GM21619 (cell line): ENCODE measurements around the gene PCID2.

Experiments used
- ATAC-seq: cut with Tn5 transposase; IDR thresholded peaks from one replicate; pipeline ENCODE4 v1.9.1; 2021; ENCODE audit not compliant: unreplicated experiment

The PCID2 gene

DNA sequence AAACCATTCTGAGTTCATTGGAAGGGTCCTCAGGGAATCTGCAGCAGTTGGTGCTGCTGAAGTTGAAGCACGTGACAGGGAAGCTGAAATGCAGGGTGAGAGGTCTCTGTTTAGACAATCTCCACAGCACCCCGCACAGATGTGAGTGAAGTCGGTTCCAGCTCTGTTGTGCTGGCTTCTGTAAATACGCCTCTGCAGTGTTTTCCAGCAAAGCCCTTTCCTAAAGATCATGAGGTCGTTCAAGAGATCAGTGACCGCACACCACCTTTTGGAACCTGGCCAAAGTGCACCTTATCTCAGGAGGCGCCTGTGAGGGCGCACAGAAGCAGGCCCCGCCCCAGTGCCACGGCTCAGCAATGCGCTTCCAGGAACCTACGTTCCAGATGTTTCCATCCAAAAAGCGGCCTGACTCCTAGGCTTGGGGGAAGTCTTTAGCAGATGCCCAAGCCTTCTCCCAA lies 11.7 kb upstream of the PCID2 start:
- no peak for ATAC-seq

DNA sequence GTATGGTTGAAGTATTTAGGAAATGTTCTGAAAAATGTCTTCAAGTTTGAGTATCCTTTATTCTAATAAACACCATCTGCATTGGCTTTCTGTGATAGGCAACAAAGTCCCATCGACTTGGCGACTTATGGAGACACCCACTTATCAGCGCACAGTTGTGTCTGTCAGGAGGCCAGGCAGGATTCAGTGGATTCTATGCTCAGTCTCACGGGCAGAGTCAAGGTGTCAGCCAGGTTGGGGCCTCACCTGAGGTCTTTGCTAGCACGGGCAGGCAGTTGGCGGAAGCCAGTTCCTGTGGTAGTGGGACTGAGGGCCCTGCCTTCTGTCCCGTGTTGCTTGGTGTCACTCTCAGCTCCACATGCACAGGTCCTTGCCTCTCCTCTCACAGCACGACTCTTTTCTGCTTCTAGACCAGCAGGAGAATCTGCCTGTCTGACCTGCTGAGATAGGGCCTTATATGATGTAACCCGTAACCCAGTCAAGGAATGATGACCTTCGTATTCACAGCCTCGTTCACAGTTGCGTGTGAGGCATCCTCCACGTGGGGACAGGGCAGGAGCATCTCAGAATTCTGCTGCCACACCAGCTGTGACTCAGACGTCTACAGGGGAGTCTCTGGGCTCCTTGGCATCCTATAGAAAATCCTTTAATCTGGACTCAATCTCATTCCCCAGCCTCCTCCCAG lies 10.9 kb upstream of the PCID2 start:
- no peak for ATAC-seq

DNA sequence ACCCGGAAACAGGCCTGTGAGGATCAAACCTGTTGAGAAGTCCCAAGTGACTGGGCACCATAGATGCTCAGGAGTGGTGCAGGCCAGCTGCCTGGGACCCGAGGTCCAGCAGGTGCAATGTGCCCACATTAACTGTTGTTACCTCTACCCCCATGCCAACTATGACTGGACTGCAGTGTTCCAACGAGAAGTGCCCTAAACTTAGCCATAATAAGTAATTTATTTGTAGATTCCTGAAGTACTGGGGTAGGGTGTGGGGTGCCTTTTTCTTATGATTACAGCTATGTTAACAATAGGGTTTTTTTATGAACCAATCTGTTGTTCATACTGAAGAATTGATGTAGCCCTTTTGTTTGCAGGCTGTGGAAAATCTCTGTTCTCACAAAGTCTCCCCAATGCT lies 10.1 kb upstream of the PCID2 start:
- no peak for ATAC-seq

GRCh38 chr13:113216254-113217048 lies 8.0 kb upstream of the PCID2 start:
- ATAC-seq, result no peak

- ATAC-seq, result no peak
These were observed 3.3 kb upstream of the PCID2 start for GRCh38 chr13:113211774-113212173.

DNA sequence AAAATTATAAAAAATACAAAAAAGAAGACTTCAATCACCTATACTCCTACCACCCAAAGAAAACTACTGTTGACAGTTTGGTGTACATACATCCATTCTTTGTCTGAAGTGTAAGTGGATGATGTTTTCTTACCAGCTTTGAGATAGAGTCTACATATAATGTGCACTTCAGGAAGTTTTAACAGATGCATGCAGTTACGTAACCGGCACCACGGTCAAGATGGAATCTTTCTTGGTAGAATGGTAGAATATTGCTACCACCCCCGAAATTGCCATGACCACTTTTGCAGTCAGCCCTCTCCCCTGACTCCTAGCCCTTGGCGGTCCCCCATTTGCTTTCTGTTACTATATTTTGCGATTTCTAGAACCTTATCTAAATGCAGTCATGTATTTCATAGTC lies 2.4 kb upstream of the PCID2 start:
- no peak for ATAC-seq

DNA sequence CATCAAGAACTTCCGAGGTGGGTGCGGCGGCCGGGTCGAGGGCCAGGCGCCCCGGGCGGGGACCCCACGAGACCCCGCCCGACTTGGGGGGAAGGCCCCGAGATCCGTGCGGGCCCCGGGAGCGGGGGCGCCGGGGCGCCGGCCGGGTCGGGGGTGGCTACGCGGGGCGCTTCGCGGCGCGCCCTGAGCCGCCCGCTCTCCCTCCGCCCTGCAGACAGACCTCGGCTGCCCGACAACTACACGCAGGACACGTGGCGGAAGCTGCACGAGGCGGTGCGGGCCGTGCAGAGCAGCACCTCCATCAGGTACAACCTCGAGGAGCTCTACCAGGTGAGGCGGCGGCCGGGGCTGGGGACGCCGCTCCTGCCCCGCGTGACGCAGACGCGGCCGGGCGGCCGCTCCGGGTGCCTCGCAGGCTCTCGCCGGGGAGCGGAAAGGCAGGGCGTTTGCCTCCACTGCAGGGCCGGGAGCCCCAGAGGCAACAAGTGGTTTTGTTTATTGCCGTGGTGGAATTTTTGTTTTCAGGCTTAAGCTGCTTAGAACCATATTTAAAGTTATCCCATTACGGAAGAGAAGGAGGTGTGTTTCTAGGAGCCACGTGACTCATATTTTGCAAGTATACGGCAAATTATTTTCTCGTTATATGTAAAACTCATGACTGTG lies 1.4 kb upstream of the PCID2 start:
- peak; percentile 35 for ATAC-seq

- peak; percentile 38 for ATAC-seq
These were observed 878 bp upstream of the PCID2 start, which contains the start of gene CUL4A for GRCh38 chr13:113209336-113209758. Gene CUL4A (plus strand): TSS chr13:113209613. CDS start chr13:113209628, 15 bp downstream.

DNA sequence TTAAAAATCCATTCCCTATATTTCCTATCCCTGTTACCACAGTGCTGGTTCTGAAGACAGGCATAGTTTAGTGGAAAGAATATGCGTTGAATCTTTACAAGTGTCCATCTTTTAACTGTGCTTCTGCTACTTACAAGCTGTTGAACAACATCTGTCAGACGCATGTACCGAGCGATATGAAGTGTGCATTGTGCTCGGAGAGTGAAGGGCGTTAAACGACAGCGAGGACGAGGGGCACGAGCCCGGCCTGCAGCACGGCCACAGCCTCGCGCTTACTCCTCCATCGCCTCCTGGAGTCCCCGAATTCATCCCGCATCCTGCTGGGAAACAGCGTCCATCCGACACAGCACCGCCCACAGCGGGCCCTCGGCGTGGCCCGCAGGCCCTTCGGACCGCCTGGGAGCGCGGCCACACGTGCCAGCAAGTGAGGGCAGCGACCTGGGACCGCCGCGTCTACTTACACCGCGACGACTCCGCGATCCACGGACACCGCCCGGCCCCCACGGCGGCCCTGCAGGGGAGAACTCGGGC lies 514 bp downstream of the PCID2 start:
- ATAC-seq, result peak; percentile 11

GRCh38 chr13:113207460-113207859 lies 1.0 kb downstream of the PCID2 start:
- no peak for ATAC-seq

GRCh38 chr13:113205428-113205931 lies 3.0 kb downstream of the PCID2 start:
- no peak for ATAC-seq

DNA sequence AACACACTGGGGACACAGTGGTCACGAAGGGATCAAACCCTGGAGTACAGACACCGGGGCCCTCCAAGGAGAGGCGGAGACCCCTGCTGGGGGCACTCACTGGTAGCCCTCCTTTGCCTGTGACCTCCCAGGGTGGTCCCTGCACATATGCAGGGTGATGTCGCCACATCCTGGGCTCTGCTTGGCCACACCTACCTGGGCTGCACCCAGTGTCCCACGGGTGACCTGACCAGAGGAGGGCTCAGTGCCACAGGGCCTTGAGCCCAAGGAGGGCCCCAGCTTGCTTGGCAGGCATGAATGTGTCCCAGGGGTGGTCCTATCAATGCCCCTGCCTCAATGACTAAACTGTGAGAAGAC lies 4.1 kb downstream of the PCID2 start:
- ATAC-seq, result no peak

DNA sequence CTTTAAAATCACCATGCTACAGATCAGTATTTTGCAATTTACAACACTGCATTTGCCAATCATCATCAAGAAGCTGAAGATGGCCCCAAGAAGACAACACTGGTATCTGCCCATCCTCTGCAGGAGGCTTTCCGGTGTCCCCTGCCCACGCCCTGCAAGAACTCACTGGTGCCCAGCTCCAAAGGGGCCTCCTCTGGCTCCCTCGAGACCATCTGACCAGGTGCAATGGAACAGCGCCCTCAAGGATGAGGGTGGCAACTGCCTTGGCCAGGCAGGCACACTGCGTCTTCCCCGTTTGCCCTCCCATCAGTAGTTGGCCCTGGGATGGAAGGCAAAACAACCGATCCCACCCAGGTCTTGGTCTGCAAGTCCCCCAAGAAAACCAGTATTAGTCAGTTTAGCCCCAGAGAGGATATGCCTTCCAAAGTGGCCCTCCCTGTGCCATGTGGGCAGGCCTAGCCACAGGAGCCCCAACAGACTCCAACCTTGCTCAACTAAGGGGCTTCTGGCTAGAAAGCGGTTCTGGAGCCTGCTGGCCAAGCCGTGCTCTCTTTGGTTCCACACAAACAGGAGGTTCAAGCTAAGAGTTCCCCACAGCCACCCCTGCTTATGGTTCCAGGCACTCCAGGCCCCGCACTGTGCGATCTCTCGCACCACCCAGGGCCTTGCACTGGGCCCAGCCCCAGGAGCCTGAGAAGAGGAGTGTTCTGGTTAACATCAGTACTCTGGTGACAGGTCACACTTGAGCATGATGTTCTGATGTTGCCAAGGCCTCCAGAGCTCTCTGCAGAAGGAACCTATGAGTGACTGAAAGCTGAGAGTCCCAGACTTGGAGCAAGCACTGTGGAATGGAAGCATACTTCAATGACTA lies 4.7 kb downstream of the PCID2 start:
- no peak for ATAC-seq

- ATAC-seq, result no peak
These were observed 5.6 kb downstream of the PCID2 start for GRCh38 chr13:113202912-113203311.

- no peak for ATAC-seq
These were observed 6.7 kb downstream of the PCID2 start for GRCh38 chr13:113201815-113202214.

DNA sequence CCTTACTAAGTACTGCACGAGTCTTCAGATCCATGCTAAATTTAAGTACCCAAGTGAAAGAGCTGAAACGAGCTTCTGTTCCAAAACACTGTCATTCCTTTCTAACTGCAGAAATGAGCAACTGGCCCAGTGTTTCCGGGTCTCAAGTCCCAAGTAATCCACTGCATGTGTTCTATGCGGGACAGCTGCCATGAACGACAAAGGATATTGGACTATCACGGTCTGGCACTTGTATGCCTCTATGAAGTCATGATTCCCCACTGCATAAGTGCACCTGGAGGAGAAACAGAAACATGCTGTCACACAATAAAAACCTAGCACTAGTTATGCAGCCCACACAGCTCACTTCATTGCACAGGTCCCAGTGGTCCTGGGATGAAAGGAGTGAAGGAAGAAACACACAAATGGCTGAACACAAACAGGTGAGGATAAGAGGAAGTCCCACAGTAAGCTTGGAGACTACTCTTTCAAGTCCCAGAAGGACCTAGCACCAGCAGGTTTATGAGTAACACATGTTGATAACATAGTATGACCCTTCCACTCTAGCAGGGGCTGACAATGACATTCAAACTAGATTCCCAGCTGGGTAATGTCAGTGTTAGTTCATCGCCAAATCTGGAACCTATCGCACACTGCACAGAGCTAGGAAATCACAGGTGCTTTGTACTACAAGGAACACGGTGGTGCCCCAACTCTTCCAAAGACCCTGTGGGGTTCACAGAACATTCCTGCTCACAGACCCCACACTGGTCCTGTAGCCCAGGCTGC lies 11.3 kb downstream of the PCID2 start:
- no peak for ATAC-seq

GRCh38 chr13:113195360-113195759 lies 13.1 kb downstream of the PCID2 start:
- ATAC-seq, result no peak

DNA sequence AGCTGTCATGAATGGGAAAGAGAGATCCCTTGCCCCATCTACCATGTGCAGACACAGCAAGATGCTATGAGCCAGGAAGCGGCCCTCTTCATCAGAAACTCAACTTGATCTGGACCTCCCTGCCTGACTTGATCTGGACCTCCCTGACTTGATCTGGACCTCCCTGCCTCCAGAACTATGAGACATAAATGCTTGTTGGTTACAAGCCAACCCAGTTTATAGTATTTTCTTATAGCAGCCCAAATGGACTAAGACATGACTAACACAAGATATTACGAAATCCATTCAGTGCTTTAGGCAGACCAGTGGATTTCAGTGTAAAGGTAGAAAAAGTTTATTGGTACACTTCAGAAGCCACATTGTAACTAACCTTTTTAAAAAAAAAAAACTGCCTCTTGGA lies 15.6 kb downstream of the PCID2 start:
- ATAC-seq, result no peak

GRCh38 chr13:113192279-113192678 lies 16.2 kb downstream of the PCID2 start:
- no peak for ATAC-seq

DNA sequence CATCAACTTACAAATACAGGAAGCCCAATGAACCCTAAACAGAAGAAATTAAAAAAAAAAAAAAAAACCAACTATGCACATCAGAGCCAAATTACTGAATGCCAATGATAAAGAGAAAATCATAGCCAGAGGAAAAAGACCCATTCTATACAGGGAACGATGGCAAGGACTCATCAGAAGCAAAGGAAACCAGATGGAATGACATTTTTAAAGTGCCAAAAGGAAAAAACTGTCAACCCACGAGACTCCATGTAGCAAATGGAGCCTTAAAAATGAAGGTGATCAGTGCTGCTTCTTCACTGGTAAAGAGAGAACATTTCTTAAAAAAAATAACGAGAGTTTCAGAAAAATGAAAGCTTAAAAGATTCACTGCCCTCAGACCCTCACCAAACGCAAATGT lies 18.3 kb downstream of the PCID2 start:
- ATAC-seq, result no peak
